HL-60/S4 treated with retinoic acid at 250 ng/mL for 4 days and 3 days (cell line): Measurements from ENCODE around the gene PDE8A.
"Not testable (repeated sequence)": the region's sequence is repeated elsewhere in the genome, so short reads cannot be mapped to it uniquely, and the experiment has no call there.

Source experiments
- in situ Hi-C: fragments of 300-500 bp; cut with MboI; formaldehyde crosslinking; loops from 2 replicates; pipeline ENCODE4 v1.7.0; 2022; ENCODE audit warnings: low sequenced_read_pairs

Gene PDE8A

GRCh38 chr15:84956199-84956598 is 25.5 kb upstream of the PDE8A start:
- in situ Hi-C loops, result loop anchor here (10.0 kb wide), 1 partner anchor 61 kb away; no protein-coding TSS in a partner anchor

- in situ Hi-C loops, result no loop called here
Measured at GRCh38 chr15:84960391-84961113, 21.1 kb upstream of the PDE8A start.

- in situ Hi-C loops, result no loop called here
Measured at GRCh38 chr15:84961114-84961452, 20.6 kb upstream of the PDE8A start.

- in situ Hi-C loops, result no loop called here
Measured at GRCh38 chr15:84961707-84962106, 19.9 kb upstream of the PDE8A start.

GRCh38 chr15:84962955-84963354 is 18.7 kb upstream of the PDE8A start:
- in situ Hi-C loops, result no loop called here

GRCh38 chr15:84967380-84967779 is 14.3 kb upstream of the PDE8A start:
- in situ Hi-C loops, result no loop called here

GRCh38 chr15:84968301-84968700 is 13.4 kb upstream of the PDE8A start:
- in situ Hi-C loops, result no loop called here

- in situ Hi-C loops, result no loop called here
Measured at GRCh38 chr15:84969257-84969656, 12.4 kb upstream of the PDE8A start.

GRCh38 chr15:84970843-84971242 is 10.8 kb upstream of the PDE8A start:
- in situ Hi-C loops, result no loop called here

GRCh38 chr15:84973492-84974460 is 7.9 kb upstream of the PDE8A start:
- in situ Hi-C loops, result no loop called here

- in situ Hi-C loops, result no loop called here
Measured at GRCh38 chr15:84975871-84976351, 5.7 kb upstream of the PDE8A start.

GRCh38 chr15:84976746-84977345 is 4.8 kb upstream of the PDE8A start:
- in situ Hi-C loops, result no loop called here

- in situ Hi-C loops, result no loop called here
Measured at GRCh38 chr15:84979651-84980050, 2.0 kb upstream of the PDE8A start.

- in situ Hi-C loops, result no loop called here
Measured at GRCh38 chr15:84980196-84981053, 1.2 kb upstream of the PDE8A start.

GRCh38 chr15:84981054-84981710 is 474 bp upstream of the PDE8A start:
- in situ Hi-C loops, result no loop called here

- in situ Hi-C loops, result no loop called here
Measured at GRCh38 chr15:84982301-84982920, 755 bp downstream of the PDE8A start.

- in situ Hi-C loops, result no loop called here
Measured at GRCh38 chr15:84983294-84983693, 1.6 kb downstream of the PDE8A start.

- in situ Hi-C loops, result no loop called here
Measured at GRCh38 chr15:84983711-84984110, 2.1 kb downstream of the PDE8A start.

GRCh38 chr15:84985158-84985557 is 3.5 kb downstream of the PDE8A start:
- in situ Hi-C loops, result no loop called here

GRCh38 chr15:84987351-84987750 is 5.7 kb downstream of the PDE8A start:
- in situ Hi-C loops, result not testable (repeated sequence)
